ENCODE results near the gene KPTN.

The KPTN gene

GRCh38 chr19:47456721-47457474, 27.1 kb downstream of the KPTN start:
- no peak overlapping the region for H3K4me3 ChIP-seq (replicated peaks; ENCODE audit: low read depth, low read length)

DNA sequence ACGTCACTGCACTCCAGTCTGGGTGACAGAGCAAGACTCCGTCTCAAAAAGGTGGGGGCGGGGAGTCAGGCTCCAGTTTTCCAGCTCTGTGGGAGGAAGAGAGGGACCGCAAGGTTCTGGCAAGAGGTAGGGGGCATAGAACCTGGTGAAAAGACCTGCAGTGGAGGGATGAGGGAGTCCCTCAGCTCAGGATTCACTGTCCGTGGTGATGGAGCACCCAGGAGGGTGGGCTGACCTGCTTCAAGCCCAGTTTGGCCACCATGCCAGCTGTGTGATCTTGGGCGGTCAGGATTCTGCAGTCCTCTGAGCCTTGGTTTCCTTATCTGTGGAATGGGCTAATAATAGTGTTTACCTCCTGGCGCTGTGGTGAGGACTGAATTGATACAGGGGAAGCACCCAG, 33.5 kb downstream of the KPTN start:
- TF ChIP-seq, protein P1, sequence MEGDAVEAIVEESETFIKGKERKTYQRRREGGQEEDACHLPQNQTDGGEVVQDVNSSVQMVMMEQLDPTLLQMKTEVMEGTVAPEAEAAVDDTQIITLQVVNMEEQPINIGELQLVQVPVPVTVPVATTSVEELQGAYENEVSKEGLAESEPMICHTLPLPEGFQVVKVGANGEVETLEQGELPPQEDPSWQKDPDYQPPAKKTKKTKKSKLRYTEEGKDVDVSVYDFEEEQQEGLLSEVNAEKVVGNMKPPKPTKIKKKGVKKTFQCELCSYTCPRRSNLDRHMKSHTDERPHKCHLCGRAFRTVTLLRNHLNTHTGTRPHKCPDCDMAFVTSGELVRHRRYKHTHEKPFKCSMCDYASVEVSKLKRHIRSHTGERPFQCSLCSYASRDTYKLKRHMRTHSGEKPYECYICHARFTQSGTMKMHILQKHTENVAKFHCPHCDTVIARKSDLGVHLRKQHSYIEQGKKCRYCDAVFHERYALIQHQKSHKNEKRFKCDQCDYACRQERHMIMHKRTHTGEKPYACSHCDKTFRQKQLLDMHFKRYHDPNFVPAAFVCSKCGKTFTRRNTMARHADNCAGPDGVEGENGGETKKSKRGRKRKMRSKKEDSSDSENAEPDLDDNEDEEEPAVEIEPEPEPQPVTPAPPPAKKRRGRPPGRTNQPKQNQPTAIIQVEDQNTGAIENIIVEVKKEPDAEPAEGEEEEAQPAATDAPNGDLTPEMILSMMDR (IDR thresholded peaks at IDR 0.05; ENCODE audit: low read depth, low read length, missing control alignments), result no peak
- no peak overlapping the region for H3K4me3 ChIP-seq (replicated peaks; ENCODE audit: low read depth, low read length)
- no peak for DNase-seq (ENCODE audit: extremely low read depth, low read depth)

More at GRCh38 chr19:47456721-47457474, 27.1 kb downstream of the KPTN start:
- TF ChIP-seq, protein P1 (IDR thresholded peaks at IDR 0.05; ENCODE audit: low read depth, low read length, missing control alignments), result no peak
- no peak for DNase-seq (ENCODE audit: extremely low read depth, low read depth)

DNA sequence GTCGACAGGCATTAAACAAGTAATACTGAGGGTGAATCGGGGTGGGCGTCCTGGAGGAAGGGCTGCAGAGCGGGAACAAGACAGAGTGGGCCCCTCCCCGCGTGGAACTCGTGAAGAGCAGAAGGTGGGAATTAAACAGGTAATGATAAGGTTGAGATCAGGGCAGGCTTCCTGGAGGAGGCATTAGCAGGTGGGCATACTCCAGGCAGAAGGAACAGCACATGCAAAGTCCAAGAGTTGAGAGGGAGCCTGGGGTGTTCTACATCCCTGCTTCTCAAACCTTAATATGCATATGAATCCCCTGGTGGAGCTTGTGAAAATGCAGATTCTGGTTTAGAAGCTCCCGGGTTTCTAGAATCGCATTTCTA, 35.7 kb downstream of the KPTN start:
- no peak overlapping the region for H3K4me3 ChIP-seq (replicated peaks; ENCODE audit: low read depth, low read length)
- no peak for DNase-seq (ENCODE audit: extremely low read depth, low read depth)
- TF ChIP-seq, protein P1 (IDR thresholded peaks at IDR 0.05; ENCODE audit: low read depth, low read length, missing control alignments), result no peak

GRCh38 chr19:47447470-47448359, 36.3 kb downstream of the KPTN start:
- TF ChIP-seq, protein P1 (IDR thresholded peaks at IDR 0.05; ENCODE audit: low read depth, low read length, missing control alignments), result no peak
- no peak for DNase-seq (ENCODE audit: extremely low read depth, low read depth)
- H3K4me3 ChIP-seq (replicated peaks; ENCODE audit: low read depth, low read length), result no peak overlapping the region

DNA sequence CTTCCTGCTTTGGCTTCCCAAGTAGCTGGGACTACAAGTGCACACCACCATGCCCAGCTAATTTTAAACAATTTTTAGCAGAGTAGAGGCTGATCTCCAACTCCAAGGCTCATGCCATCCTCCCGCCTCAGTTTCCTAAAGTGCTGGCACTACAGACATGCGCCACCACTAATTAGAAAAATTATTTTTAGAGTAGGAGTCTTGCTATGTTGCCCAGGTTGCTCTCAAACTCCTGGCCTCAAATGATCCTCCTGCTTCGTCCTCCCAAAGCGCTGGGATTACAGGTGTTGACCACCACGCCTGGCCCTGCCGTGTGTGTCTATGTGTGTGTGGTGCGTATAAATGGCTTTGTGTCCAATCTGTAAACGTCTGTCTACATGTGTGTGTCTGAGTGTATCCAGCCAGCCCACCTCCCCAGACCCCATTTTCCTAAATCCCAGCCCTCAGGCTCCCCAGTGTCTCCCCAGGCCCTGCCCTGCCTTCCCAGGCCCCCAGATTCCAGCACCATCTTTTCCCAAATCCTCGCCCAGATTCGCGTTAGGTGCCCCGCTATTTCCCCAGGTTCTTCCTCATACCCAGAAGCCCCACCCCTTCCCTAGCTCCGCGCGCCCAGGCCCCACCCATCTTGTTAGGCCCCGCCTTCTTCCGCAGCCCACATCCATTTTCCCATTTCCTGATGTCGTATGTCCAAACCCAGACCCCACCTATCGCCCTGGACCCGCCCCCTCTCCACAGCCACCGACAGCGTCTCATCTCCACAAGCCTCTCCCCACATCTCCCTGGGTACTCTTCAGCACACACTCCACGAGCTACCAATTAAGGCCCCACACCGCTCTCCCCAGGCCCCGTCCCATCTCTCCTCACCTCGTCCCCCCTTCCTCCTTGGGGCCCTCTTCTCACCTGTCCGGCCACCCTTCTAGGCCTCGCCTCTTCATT, 37.2 kb downstream of the KPTN start:
- no peak for DNase-seq (ENCODE audit: extremely low read depth, low read depth)
- TF ChIP-seq, protein P1 (IDR thresholded peaks at IDR 0.05; ENCODE audit: low read depth, low read length, missing control alignments), result no peak
- no peak overlapping the region for H3K4me3 ChIP-seq (replicated peaks; ENCODE audit: low read depth, low read length)

DNA sequence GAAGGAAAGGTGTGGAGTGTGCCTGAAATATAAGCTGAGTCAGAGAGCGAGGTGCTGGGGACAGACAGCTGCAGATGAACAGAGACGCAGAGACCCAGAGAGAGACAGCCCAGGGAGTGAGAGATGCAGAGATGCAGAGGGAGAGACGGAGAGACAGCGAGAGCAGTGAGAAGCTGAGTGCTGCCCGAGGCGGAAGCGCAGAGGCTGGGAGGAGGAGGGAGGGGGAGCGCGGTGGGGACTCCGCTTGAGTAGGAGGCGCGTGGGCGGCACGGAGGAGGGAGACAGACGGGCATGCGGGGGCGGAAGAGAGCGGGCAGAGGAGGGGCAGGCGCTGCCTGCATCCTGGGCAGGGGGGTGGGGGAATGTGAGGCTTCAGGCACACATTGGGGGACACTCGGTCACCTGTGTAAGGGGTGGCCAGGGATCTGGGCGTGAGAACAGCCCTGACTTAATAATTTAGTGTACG, 38.0 kb downstream of the KPTN start:
- no peak overlapping the region for H3K4me3 ChIP-seq (replicated peaks; ENCODE audit: low read depth, low read length)
- no peak for DNase-seq (ENCODE audit: extremely low read depth, low read depth)
- TF ChIP-seq, protein P1 (IDR thresholded peaks at IDR 0.05; ENCODE audit: low read depth, low read length, missing control alignments), result no peak
